Astrocyte (in vitro differentiated cells and primary cell): ENCODE results near the gene NUP133.

ENCODE experiments used
- EZH2 ChIP-seq: IDR thresholded peaks from 2 replicates; pipeline ENCODE4 v1.6.1; 2012; ENCODE audit warnings: mild to moderate bottlenecking, low read length, inconsistent platforms; ENCODE audit not compliant: insufficient read depth
- TF ChIP-seq, protein P1 (sequence below): IDR thresholded peaks from 2 replicates; pipeline ENCODE4 v1.5.1; 2011; ENCODE audit warnings: low read depth, mild to moderate bottlenecking, inconsistent platforms, low read length, moderate library complexity; ENCODE audit not compliant: insufficient read depth

DNA sequence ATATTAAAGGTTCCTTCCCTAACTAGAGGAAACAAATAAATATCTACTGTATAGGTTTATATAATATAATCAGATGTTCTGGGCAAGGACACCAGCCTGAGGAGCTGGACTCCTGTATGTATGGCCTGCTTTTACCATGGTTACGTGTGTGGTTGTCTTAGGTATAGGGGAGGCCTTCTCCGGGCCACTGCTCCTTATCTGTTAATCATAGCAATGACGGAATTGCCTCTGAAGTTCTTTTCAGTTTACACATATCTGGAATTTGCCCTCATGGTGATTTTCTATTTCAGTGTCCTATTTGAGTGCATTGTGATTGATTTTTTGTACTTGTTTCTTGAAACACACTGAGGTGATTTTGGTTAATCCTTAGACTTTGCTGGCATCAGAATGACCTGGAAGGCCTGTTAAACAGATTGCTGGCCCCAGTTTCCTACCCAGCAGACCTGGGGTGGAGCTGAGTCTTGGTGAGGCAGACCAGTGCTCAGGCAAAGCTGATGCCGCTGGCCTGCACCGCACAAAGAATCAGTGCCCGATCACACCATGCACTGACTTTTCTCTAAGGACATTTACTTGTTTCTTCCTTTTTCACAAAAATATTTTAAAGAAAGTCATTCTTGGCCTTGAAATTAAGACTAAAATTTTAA lies 31.8 kb upstream of the NUP133 start:
- TF ChIP-seq, protein P1, sequence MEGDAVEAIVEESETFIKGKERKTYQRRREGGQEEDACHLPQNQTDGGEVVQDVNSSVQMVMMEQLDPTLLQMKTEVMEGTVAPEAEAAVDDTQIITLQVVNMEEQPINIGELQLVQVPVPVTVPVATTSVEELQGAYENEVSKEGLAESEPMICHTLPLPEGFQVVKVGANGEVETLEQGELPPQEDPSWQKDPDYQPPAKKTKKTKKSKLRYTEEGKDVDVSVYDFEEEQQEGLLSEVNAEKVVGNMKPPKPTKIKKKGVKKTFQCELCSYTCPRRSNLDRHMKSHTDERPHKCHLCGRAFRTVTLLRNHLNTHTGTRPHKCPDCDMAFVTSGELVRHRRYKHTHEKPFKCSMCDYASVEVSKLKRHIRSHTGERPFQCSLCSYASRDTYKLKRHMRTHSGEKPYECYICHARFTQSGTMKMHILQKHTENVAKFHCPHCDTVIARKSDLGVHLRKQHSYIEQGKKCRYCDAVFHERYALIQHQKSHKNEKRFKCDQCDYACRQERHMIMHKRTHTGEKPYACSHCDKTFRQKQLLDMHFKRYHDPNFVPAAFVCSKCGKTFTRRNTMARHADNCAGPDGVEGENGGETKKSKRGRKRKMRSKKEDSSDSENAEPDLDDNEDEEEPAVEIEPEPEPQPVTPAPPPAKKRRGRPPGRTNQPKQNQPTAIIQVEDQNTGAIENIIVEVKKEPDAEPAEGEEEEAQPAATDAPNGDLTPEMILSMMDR = no peak
- TF ChIP-seq EZH2 = no peak
